Measurements from ENCODE around the gene SLC25A33. TPM values are rescaled to one million over a fixed set of nuclear protein-coding genes. Genes with fewer than 3 reads are reported as not detected.
A peak's percentile ranks its signal among the peaks of the same experiment; 100 is the strongest.

The SLC25A33 gene
- total RNA-seq, 6 donors from 2014 or later = 2.1 to 13.2 (median 4.6) TPM

DNA sequence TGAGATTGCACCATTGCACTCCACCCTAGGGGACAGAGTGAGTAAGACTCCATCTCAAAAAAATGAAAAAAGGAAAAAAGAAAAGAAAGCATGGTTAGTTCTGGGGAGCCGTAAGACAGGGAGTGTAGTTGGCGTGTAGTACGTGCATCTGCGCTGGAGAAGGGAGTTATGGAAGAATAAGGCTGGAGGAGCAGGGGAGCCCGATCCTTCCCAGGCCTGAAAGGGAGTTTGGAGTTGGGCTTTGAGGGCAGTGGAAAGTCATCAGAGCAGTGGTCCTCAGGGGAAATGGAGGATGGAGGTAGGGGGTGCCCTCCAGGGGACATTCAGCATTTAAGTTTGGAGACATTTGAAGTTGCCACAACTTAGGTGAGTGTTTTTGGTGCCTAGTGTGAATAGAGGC is 38.2 kb downstream of the SLC25A33 start:
- ATAC-seq (ENCODE audit: low FRiP score in 2 of 2) (no peak), DNase-seq (no peak)
- Histone ChIP-seq H3K4me3 (no peak overlapping the region), H3K9me3 (no peaks in the 10 kb centered on the region), H3K27me3 (no peaks in the 10 kb centered on the region), H3K4me1 (no peaks in the 10 kb centered on the region), H3K27ac (no peak overlapping the region), H3K36me3 (peaks cover 0 to 30% (median 15%) of the 10 kb centered on the region in 4 donors)
- 97 to 99% methylated on average over 5 of the region's 5 CpGs for whole genome bisulfite sequencing, 2 donors
- no peak for TF ChIP-seq POLR2A (IDR thresholded peaks at IDR 0.05)
- TF ChIP-seq POLR2AphosphoS5 (IDR thresholded peaks at IDR 0.05) = no peak
- TF ChIP-seq EP300 (IDR thresholded peaks at IDR 0.05) = no peak

DNA sequence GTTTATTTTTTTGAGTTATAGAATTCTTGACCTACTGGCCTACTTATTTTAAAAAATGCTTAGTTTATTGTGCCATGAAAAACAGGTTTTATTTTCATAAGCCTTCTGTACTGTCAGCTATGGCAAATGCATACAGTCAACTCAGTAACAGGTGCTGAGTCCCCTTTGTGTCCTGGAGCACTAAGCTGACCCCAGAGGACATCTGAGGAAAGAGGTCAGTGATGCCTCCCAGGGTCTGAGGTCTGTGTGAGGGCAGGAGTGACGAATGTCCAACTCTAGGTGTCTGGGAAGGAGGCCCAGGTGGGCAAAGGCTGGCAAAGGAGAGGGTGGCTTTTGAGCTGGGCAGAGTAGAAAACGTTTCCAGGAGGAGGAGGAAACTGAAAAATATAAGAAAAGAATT is 41.7 kb downstream of the SLC25A33 start:
- H3K27ac ChIP-seq = no peak overlapping the region
- peaks cover 0 to 30% (median 18%) of the 10 kb centered on the region in 4 donors for H3K36me3 ChIP-seq
- no peaks in the 10 kb centered on the region for H3K9me3 ChIP-seq
- WGBS, 2 donors = 89 to 90% methylated on average over 2 of the region's 2 CpGs
- no peaks in the 10 kb centered on the region for H3K27me3 ChIP-seq
- DNase-seq = no peak
- H3K4me1 ChIP-seq = no peaks in the 10 kb centered on the region
- H3K4me3 ChIP-seq = no peak overlapping the region
- no peak for ATAC-seq (ENCODE audit: low FRiP score in 2 of 2)
- TF ChIP-seq CTCF (IDR thresholded peaks at IDR 0.05) = no peak
- TF ChIP-seq POLR2AphosphoS5 (IDR thresholded peaks at IDR 0.05) = no peak
- no peak for TF ChIP-seq EP300 (IDR thresholded peaks at IDR 0.05)
- TF ChIP-seq POLR2A (IDR thresholded peaks at IDR 0.05) = no peak

DNA sequence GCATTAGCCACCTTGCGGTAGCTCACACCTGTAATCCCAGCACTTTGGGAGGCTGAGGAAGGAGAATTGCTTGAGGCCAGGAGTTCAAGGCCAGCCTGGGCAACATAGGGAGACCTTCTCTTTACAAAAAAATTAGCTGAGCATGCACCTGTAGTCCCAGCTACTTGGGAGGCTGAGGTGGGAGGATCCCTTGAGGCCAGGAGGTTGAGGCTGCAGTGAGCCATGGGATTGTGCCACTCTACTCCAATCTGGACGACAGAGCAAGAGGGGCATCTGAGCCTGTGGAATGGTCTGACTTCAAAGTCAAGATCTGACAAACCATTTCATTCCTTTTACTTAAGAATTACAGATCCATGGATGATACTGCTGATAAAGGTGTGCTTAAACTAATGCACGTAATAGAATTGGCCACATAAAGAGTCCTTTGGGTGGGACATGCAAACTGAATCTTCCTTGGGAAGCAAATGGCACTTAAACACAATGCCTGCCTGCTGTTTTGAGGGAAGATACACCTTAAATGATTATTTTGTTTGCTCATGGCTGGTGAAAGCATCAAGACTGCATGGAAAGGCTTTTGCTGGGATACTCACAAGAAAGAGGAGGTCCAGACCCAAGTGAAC is 47.0 kb downstream of the SLC25A33 start:
- Histone ChIP-seq H3K27ac (no peak overlapping the region), H3K27me3 (no peaks in the 10 kb centered on the region), H3K9me3 (no peaks in the 10 kb centered on the region), H3K4me3 (no peak overlapping the region), H3K4me1 (peaks cover 9 to 22% (median 14%) of the 10 kb centered on the region in 4 donors), H3K36me3 (peaks cover 0 to 12% (median 4%) of the 10 kb centered on the region in 4 donors)
- ATAC-seq (ENCODE audit: low FRiP score in 2 of 2) (no peak), DNase-seq (no peak)
- 86 to 95% methylated on average over 2 to 3 of the region's 3 CpGs for WGBS, 2 donors
- no peak for TF ChIP-seq CTCF (IDR thresholded peaks at IDR 0.05)
- TF ChIP-seq POLR2A (IDR thresholded peaks at IDR 0.05) = no peak
- TF ChIP-seq POLR2AphosphoS5 (IDR thresholded peaks at IDR 0.05) = no peak
- no peak for TF ChIP-seq EP300 (IDR thresholded peaks at IDR 0.05)

DNA sequence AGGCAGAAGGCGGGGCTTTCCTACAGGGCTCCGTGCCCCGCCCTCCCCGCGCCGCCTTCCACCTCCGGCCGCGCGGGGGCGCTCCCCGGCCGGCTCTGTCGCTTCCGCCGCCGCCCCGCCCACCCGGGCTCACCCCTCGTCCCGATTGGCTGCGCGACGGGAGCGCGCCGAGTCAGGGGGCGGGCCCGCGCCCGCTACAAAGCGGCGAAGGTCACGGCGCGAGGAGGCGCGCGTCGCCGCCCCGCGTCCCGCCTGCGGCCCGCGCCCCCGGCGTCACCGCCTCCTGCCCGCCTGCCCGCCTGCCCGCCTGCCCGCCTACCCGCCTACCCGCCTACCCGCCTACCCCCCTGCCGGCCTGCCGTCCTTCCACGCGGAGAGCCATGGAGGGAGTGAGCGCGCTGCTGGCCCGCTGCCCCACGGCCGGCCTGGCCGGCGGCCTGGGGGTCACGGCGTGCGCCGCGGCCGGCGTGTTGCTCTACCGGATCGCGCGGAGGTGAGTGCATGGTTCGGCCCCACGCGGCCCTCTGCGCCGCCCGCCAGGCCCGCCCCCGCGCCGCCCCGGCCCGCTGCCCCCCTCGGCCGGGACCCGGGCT is 49.4 kb downstream of the SLC25A33 start, which contains the start of gene TMEM201:
Gene TMEM201, plus strand, starts transcription at position 361 of the 593 bp plus-strand sequence. Its CDS starts 20 bp downstream, at position 381.
- peak in 1 of 2 donors; percentile 35 for TF ChIP-seq POLR2AphosphoS5 (IDR thresholded peaks at IDR 0.05)
- TF ChIP-seq POLR2A (IDR thresholded peaks at IDR 0.05) = peak in 1 of 4 donors; percentile 14
- TF ChIP-seq CTCF (IDR thresholded peaks at IDR 0.05) = peak; percentile 87 to 97 (median 92)
- no peak for TF ChIP-seq EP300 (IDR thresholded peaks at IDR 0.05)
- 0% methylated on average over 2 to 11 of the region's 94 CpGs for WGBS, 2 donors
- H3K4me3 ChIP-seq = peak within 1 kb of the TSS; percentile 55 to 91 (median 80)
- ATAC-seq (ENCODE audit: low FRiP score in 2 of 2) (peak; percentile 96 to 98), DNase-seq (peak; percentile 95 to 100)
- no peaks in the 10 kb centered on the region for H3K36me3 ChIP-seq
- no peaks in the 10 kb centered on the region for H3K27me3 ChIP-seq
- H3K9me3 ChIP-seq = no peaks in the 10 kb centered on the region
- H3K27ac ChIP-seq = peak within 1 kb of the TSS; percentile 21 to 76 (median 48)
- H3K4me1 ChIP-seq = peaks cover 19 to 44% (median 25%) of the 10 kb centered on the region in 4 donors

DNA sequence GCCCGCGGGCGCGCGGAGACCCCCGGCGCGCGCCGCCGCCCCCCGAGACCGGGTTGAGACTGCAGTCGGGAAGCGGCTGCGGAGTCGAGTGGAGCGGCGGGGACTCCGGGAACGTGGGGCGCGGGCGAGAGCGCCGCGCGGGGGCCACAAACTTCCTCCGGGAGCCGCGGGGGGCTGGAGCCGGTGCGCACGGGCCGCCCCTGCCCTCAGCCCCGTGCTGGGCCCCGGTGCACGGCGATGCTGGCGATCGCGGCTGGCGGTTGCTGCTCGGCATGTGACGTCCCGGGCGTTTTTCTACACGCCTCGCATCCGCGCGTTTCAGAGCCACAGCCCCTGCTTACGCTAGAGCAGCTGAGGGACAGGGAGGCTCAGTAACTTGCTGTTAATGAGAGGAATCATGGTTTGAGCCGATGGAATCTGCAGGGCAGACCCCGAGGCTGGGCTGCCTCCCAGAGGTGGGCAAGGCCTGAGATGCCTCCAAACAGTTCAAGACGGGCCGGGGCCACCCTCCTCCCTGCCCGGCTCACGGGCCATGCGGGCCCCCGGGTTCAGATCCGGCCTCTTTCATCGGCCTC is 50.0 kb downstream of the SLC25A33 start:
- DNase-seq = peak in 1 of 2 donors; percentile 90
- TF ChIP-seq POLR2AphosphoS5 (IDR thresholded peaks at IDR 0.05) = no peak
- TF ChIP-seq EP300 (IDR thresholded peaks at IDR 0.05) = no peak
- no peak for TF ChIP-seq POLR2A (IDR thresholded peaks at IDR 0.05)
- no peak for TF ChIP-seq CTCF (IDR thresholded peaks at IDR 0.05)
- no peaks in the 10 kb centered on the region for H3K9me3 ChIP-seq
- H3K27me3 ChIP-seq = no peaks in the 10 kb centered on the region
- peak overlapping the region; percentile 55 to 91 (median 80) for H3K4me3 ChIP-seq
- peak in 1 of 2 donors; percentile 0 for ATAC-seq (ENCODE audit: low FRiP score in 2 of 2)
- 1 to 2% methylated on average over 9 to 12 of the region's 63 CpGs for WGBS, 2 donors
- peaks cover 22 to 50% (median 28%) of the 10 kb centered on the region in 4 donors for H3K4me1 ChIP-seq
- H3K27ac ChIP-seq = peak overlapping the region; percentile 21 to 76 (median 48)
- H3K36me3 ChIP-seq = no peaks in the 10 kb centered on the region
